ENCODE measurements around the gene PDZK1.
"Not testable (repeated sequence)": the region's sequence is repeated elsewhere in the genome, so short reads cannot be mapped to it uniquely, and the experiment has no call there.

PDZK1 gene

GRCh38 chr1:145656245-145656943 lies 50.8 kb downstream of the PDZK1 start:
- DNase-seq, result not testable (repeated sequence)

GRCh38 chr1:145643990-145644389 lies 63.2 kb downstream of the PDZK1 start:
- DNase-seq, result not testable (repeated sequence)

- not testable (repeated sequence) for DNase-seq
These were observed 65.3 kb downstream of the PDZK1 start for GRCh38 chr1:145641886-145642285.

- not testable (repeated sequence) for DNase-seq
These were observed 70.9 kb downstream of the PDZK1 start for GRCh38 chr1:145636237-145636636.

- DNase-seq, result not testable (repeated sequence)
These were observed 85.0 kb downstream of the PDZK1 start for GRCh38 chr1:145622177-145622576.

Data from AML-193 (cell line).